Loucy (cell line): ENCODE measurements around the gene BBOX1.

Source experiments
- H2AFZ ChIP-seq: fragments of 200-600 bp; sonication (generic); 2 replicates; pipeline ENCODE4 v1.6.0; 2016; ENCODE audit warnings: antibody characterized with exemption, mild to moderate bottlenecking, low read length, moderate library complexity
- H3F3A ChIP-seq: fragments of 200-600 bp; 2 replicates; pipeline ENCODE4 v1.6.0; 2016; ENCODE audit warnings: antibody characterized with exemption, low read depth, mild to moderate bottlenecking
- H3K27me3 ChIP-seq: fragments of 200-600 bp; sonication (generic); 2 replicates; pipeline ENCODE4 v1.6.1; 2014; ENCODE audit warnings: low read length, mild to moderate bottlenecking; ENCODE audit not compliant: insufficient read depth, poor library complexity, severe bottlenecking
- H3K36me3 ChIP-seq: fragments of 200-600 bp; sonication (generic); 2 replicates; pipeline ENCODE4 v1.6.1; 2016; ENCODE audit warnings: low read length; ENCODE audit not compliant: insufficient read depth
- H3K4me1 ChIP-seq: fragments of 200-600 bp; sonication (generic); 2 replicates; pipeline ENCODE4 v1.5.1; 2014; ENCODE audit warnings: low read length, mild to moderate bottlenecking; ENCODE audit not compliant: insufficient read depth, poor library complexity, severe bottlenecking
- H3K4me2 ChIP-seq: fragments of 200-600 bp; sonication (generic); 2 replicates; pipeline ENCODE4 v1.6.0; 2014; ENCODE audit warnings: antibody characterized with exemption, low read length, low read depth, mild to moderate bottlenecking; ENCODE audit not compliant: poor library complexity, severe bottlenecking
- H3K4me3 ChIP-seq: fragments of 200-600 bp; sonication (generic); 2 replicates; pipeline ENCODE4 v1.5.1; 2014; ENCODE audit warnings: low read length, mild to moderate bottlenecking, mixed read lengths; ENCODE audit not compliant: poor library complexity, severe bottlenecking
- H3K79me2 ChIP-seq: fragments of 200-600 bp; sonication (generic); 2 replicates; pipeline ENCODE4 v1.6.1; 2014; ENCODE audit warnings: low read length; ENCODE audit not compliant: insufficient read depth
- H3K9ac ChIP-seq: fragments of 200-600 bp; sonication (generic); 2 replicates; pipeline ENCODE4 v1.6.0; 2014; ENCODE audit warnings: mild to moderate bottlenecking, low read depth, low read length, moderate library complexity; ENCODE audit not compliant: poor library complexity, severe bottlenecking
- H3K9me2 ChIP-seq: fragments of 200-600 bp; sonication (generic); replicated peaks from 2 replicates; pipeline ENCODE4 v1.6.1; 2016; ENCODE audit warnings: low read depth, low read length, mixed read lengths
- H3K9me3 ChIP-seq: fragments of 200-600 bp; sonication (generic); 2 replicates; pipeline ENCODE4 v1.6.1; 2014; ENCODE audit warnings: mild to moderate bottlenecking, antibody characterized with exemption, low read length, low read depth; ENCODE audit not compliant: insufficient read depth
- H4K20me1 ChIP-seq: fragments of 200-600 bp; sonication (generic); 2 replicates; pipeline ENCODE4 v1.6.0; 2014; ENCODE audit warnings: antibody characterized with exemption, low read length, mild to moderate bottlenecking; ENCODE audit not compliant: insufficient read depth, poor library complexity, severe bottlenecking
- EZH2phosphoT487 ChIP-seq: fragments of 200-600 bp; IDR thresholded peaks from 2 replicates; pipeline ENCODE4 v1.6.1; 2018; ENCODE audit warnings: antibody characterized with exemption, mild to moderate bottlenecking, moderate library complexity, borderline replicate concordance
- TF ChIP-seq, protein P1 (sequence below): fragments of 200-600 bp; sonication (generic); conservative IDR thresholded peaks from 2 replicates; pipeline ENCODE4 v1.5.1; 2014; ENCODE audit warnings: mild to moderate bottlenecking, antibody characterized with exemption, low read length

The BBOX1 gene

GRCh38 chr11:27060816-27061460 lies 20.3 kb downstream of the BBOX1 start:
- H3K79me2 ChIP-seq = no peaks in the 10 kb centered on the region
- no peak overlapping the region for H3K9ac ChIP-seq
- no peaks in the 10 kb centered on the region for H3K27me3 ChIP-seq
- no peak overlapping the region for H2AFZ ChIP-seq
- H3K9me2 ChIP-seq = no peaks in the 10 kb centered on the region
- TF ChIP-seq EZH2phosphoT487 = no peak
- TF ChIP-seq, protein P1, sequence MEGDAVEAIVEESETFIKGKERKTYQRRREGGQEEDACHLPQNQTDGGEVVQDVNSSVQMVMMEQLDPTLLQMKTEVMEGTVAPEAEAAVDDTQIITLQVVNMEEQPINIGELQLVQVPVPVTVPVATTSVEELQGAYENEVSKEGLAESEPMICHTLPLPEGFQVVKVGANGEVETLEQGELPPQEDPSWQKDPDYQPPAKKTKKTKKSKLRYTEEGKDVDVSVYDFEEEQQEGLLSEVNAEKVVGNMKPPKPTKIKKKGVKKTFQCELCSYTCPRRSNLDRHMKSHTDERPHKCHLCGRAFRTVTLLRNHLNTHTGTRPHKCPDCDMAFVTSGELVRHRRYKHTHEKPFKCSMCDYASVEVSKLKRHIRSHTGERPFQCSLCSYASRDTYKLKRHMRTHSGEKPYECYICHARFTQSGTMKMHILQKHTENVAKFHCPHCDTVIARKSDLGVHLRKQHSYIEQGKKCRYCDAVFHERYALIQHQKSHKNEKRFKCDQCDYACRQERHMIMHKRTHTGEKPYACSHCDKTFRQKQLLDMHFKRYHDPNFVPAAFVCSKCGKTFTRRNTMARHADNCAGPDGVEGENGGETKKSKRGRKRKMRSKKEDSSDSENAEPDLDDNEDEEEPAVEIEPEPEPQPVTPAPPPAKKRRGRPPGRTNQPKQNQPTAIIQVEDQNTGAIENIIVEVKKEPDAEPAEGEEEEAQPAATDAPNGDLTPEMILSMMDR = no peak
- no peaks in the 10 kb centered on the region for H3K36me3 ChIP-seq
- H3F3A ChIP-seq = no peaks in the 10 kb centered on the region
- H4K20me1 ChIP-seq = no peaks in the 10 kb centered on the region
- no peaks in the 10 kb centered on the region for H3K9me3 ChIP-seq
- no peak overlapping the region for H3K4me2 ChIP-seq
- no peaks in the 10 kb centered on the region for H3K4me1 ChIP-seq
- no peak overlapping the region for H3K4me3 ChIP-seq

GRCh38 chr11:27061461-27061821 lies 20.8 kb downstream of the BBOX1 start:
- H3K9ac ChIP-seq = no peak overlapping the region
- H3F3A ChIP-seq = no peaks in the 10 kb centered on the region
- H3K36me3 ChIP-seq = no peaks in the 10 kb centered on the region
- no peak overlapping the region for H2AFZ ChIP-seq
- no peaks in the 10 kb centered on the region for H3K9me3 ChIP-seq
- H3K9me2 ChIP-seq = no peaks in the 10 kb centered on the region
- no peak overlapping the region for H3K4me3 ChIP-seq
- H3K27me3 ChIP-seq = no peaks in the 10 kb centered on the region
- no peaks in the 10 kb centered on the region for H3K79me2 ChIP-seq
- H4K20me1 ChIP-seq = no peaks in the 10 kb centered on the region
- no peaks in the 10 kb centered on the region for H3K4me1 ChIP-seq
- TF ChIP-seq, protein P1 = no peak
- no peak for TF ChIP-seq EZH2phosphoT487
- H3K4me2 ChIP-seq = no peak overlapping the region

DNA sequence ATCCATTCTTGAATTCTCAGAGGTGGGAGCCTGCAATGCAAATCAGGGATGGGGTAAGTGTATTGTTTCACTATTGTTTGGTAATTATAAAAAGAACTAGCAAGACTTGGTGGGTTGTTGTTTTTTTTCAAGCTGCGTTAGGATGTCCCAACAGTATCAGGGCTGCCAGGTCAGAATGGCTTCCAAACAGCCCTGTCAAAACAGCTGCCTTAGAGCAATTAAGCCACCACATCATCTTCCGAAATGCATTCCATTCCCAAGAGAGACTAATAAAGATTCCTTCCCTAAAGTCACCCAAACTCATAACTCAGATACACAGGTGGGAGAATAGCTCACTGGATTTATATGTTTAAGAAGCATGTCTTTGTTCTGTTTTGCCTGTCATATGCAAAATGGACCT lies 23.5 kb downstream of the BBOX1 start:
- H3K4me2 ChIP-seq = no peak overlapping the region
- H3K9ac ChIP-seq = no peak overlapping the region
- no peaks in the 10 kb centered on the region for H3K79me2 ChIP-seq
- H3K36me3 ChIP-seq = no peaks in the 10 kb centered on the region
- no peaks in the 10 kb centered on the region for H3K27me3 ChIP-seq
- no peaks in the 10 kb centered on the region for H4K20me1 ChIP-seq
- no peaks in the 10 kb centered on the region for H3K4me1 ChIP-seq
- no peaks in the 10 kb centered on the region for H3F3A ChIP-seq
- H2AFZ ChIP-seq = no peak overlapping the region
- H3K9me2 ChIP-seq = no peaks in the 10 kb centered on the region
- H3K9me3 ChIP-seq = no peaks in the 10 kb centered on the region
- H3K4me3 ChIP-seq = no peak overlapping the region
- TF ChIP-seq, protein P1 = no peak
- TF ChIP-seq EZH2phosphoT487 = no peak
